A549 (cell line): Measurements from ENCODE around the gene MRPL22. TPM values are rescaled to one million over a fixed set of nuclear protein-coding genes. Genes with fewer than 3 reads are reported as not detected.

Experiments
- ATAC-seq, 2 experiments: fragments of 200-7000 bp in 1 of 2; fragments of >200 bp in 1 of 2; cut with Nextera tagmentation in 1 of 2; cut with Tn5 transposase in 1 of 2; 3 replicates each; pipeline versions ENCODE4 v1.8.0 to v1.9.1; 2018 to 2020; ENCODE audit warnings: mild to moderate bottlenecking in 1 of 2, moderate library complexity in 1 of 2
- CTCF ChIA-PET: fragments of 300-600 bp; sonication (Branson Sonifier 250); formaldehyde crosslinking; extraction: SDS; loops from one replicate; lab custom pipeline; 2021; ENCODE audit warnings: antibody characterized with exemption, inconsistent platforms; lab: Yijun Ruan, JAX
- POLR2A ChIA-PET: fragments of 350-600 bp; formaldehyde crosslinking; extraction: SDS; loops from one replicate; lab custom pipeline; 2021; ENCODE audit warnings: antibody characterized with exemption, inconsistent platforms; lab: Yijun Ruan, JAX
- DNase-seq, 2 experiments: peaks; one replicate each; pipeline versions ENCODE4 v3.0.0 to v3.0.0-alpha.2; 2011 to 2016; ENCODE audit warnings: low read depth in 1 of 2, low spot score in 1 of 2
- FAIRE-seq: peaks from 2 replicates; lab custom pipeline; 2011; peaks lifted over from hg19 to GRCh38; lab: Jason Lieb, UNC
- H3K27ac ChIP-seq, 2 experiments: fragments of >200 bp; sonication (Bioruptor Twin); formaldehyde crosslinking; 3 replicates each; pipeline ENCODE4 v1.5.1; 2016 to 2017
- H3K4me1 ChIP-seq: fragments of >200 bp; sonication (Bioruptor Twin); formaldehyde crosslinking; 3 replicates; pipeline ENCODE4 v1.6.1; 2016
- H3K4me2 ChIP-seq: fragments of >200 bp; sonication (Bioruptor Twin); formaldehyde crosslinking; 3 replicates; pipeline ENCODE4 v1.6.1; 2016
- H3K4me3 ChIP-seq: fragments of >200 bp; sonication (Bioruptor Twin); formaldehyde crosslinking; 3 replicates; pipeline ENCODE4 v1.5.1; 2016
- H3K9me3 ChIP-seq: fragments of >200 bp; sonication (Bioruptor Twin); formaldehyde crosslinking; 3 replicates; pipeline ENCODE4 v1.6.1; 2016
- BCL3 ChIP-seq: fragments of >200 bp; sonication (Bioruptor Twin); formaldehyde crosslinking; IDR thresholded peaks from 3 replicates; pipeline ENCODE4 v1.6.1; 2016
- CBX8 ChIP-seq: fragments of 200-600 bp; sonication (generic); IDR thresholded peaks from 2 replicates; pipeline ENCODE4 v1.6.1; 2016
- CEBPB ChIP-seq, 2 experiments: fragments of >200 bp in 1 of 2; sonication (Bioruptor Twin) in 1 of 2; formaldehyde crosslinking in 1 of 2; IDR thresholded peaks; 2 replicates each; pipeline ENCODE4 v1.6.1; 2012 to 2016
- E2F6 ChIP-seq: IDR thresholded peaks from 2 replicates; pipeline ENCODE4 v1.6.1; 2012; ENCODE audit warnings: low read depth, borderline replicate concordance
- EHF ChIP-seq: fragments of 250-450 bp; sonication (Bioruptor Pico); IDR thresholded peaks from 2 replicates; pipeline ENCODE4 v1.5.0; 2020; ENCODE audit warnings: mild to moderate bottlenecking
- FOSL2 ChIP-seq, 2 experiments: fragments of 450-650 bp in 1 of 2; fragments of >200 bp in 1 of 2; sonication (Bioruptor Twin) in 1 of 2; formaldehyde crosslinking; IDR thresholded peaks; 2 replicates each; pipeline versions ENCODE4 v1.5.0 to v1.6.1; 2016 to 2020; ENCODE audit warnings: mild to moderate bottlenecking in 1 of 2, moderate library complexity in 1 of 2
- FOXS1 ChIP-seq: fragments of 250-450 bp; sonication (Bioruptor Pico); IDR thresholded peaks from 2 replicates; pipeline ENCODE4 v1.5.0; 2020; ENCODE audit warnings: mild to moderate bottlenecking, moderate library complexity
- GATA3 ChIP-seq: IDR thresholded peaks from 2 replicates; pipeline ENCODE4 v1.6.1; 2012; ENCODE audit warnings: borderline replicate concordance
- HEYL ChIP-seq: fragments of 250-450 bp; sonication (Bioruptor Pico); IDR thresholded peaks from 2 replicates; pipeline ENCODE4 v1.8.0; 2021; ENCODE audit warnings: mild to moderate bottlenecking, moderate library complexity
- HOXB13 ChIP-seq: fragments of 250-450 bp; sonication (Bioruptor Pico); IDR thresholded peaks from 2 replicates; pipeline ENCODE4 v1.5.0; 2020; ENCODE audit warnings: low read depth, mild to moderate bottlenecking, moderate library complexity
- JUN ChIP-seq, 2 experiments: fragments of >200 bp; sonication (Bioruptor Twin); formaldehyde crosslinking; IDR thresholded peaks; 2 replicates in 1 of 2; 3 replicates in 1 of 2; pipeline ENCODE4 v1.6.1; 2016 to 2017
- KDM5A ChIP-seq: fragments of 200-600 bp; sonication (generic); IDR thresholded peaks from 2 replicates; pipeline ENCODE4 v1.6.1; 2016; ENCODE audit warnings: antibody characterized with exemption, mild to moderate bottlenecking
- MAX ChIP-seq: IDR thresholded peaks from 2 replicates; pipeline ENCODE4 v1.6.1; 2012
- MAZ ChIP-seq: fragments of 150-350 bp; IDR thresholded peaks from 2 replicates; pipeline ENCODE4 v1.6.1; 2014; ENCODE audit warnings: antibody characterized with exemption, low read depth, low read length, borderline replicate concordance
- MYC ChIP-seq: IDR thresholded peaks from 2 replicates; pipeline ENCODE4 v1.6.1; 2012; ENCODE audit warnings: mild to moderate bottlenecking, inconsistent platforms, low read length, improper control_type of control experiment, borderline replicate concordance
- NFE2L2 ChIP-seq: fragments of 150-350 bp; conservative IDR thresholded peaks from 2 replicates; pipeline ENCODE4 v1.6.1; 2014; ENCODE audit warnings: low read length
- PHF8 ChIP-seq: fragments of 200-600 bp; sonication (generic); IDR thresholded peaks from 2 replicates; pipeline ENCODE4 v1.6.1; 2016; ENCODE audit warnings: low read depth, mild to moderate bottlenecking, antibody characterized with exemption, moderate library complexity, borderline replicate concordance
- POLR2A ChIP-seq: IDR thresholded peaks from 2 replicates; pipeline ENCODE4 v1.6.1; 2012; ENCODE audit warnings: mild to moderate bottlenecking, low read length
- ZC3H11A ChIP-seq: fragments of 450-650 bp; IDR thresholded peaks from 2 replicates; pipeline ENCODE4 v1.6.1; 2014; ENCODE audit warnings: antibody characterized with exemption, mild to moderate bottlenecking
- ZSCAN20 ChIP-seq: fragments of 250-450 bp; sonication (Bioruptor Pico); IDR thresholded peaks from 2 replicates; pipeline ENCODE4 v1.8.0; 2022; ENCODE audit warnings: mild to moderate bottlenecking, moderate library complexity
- WGBS: methylation state at CpG from one replicate; pipeline ENCODE4 v1.1.6; 2017; ENCODE audit errors: missing lambda C conversion rate; 5-methylcytosine and 5-hydroxymethylcytosine counted together
- polyA minus RNA-seq: library from RNA; depleted of rRNA, polyadenylated mRNA; stranded (reverse); fragments of >200 nt; gene quantifications from 2 replicates; pipeline ENCODE4 v1.2.3, GENCODE V29; 2011; rRNA and poly(A)+ RNA removed
- polyA plus RNA-seq, 4 experiments: library from polyadenylated mRNA; depleted of rRNA in 3 of 4; stranded (reverse); fragments of >200 nt; fragmentation: RNase III in 1 of 4; extraction: RNeasy Plus Mini Kit Qiagen cat#74134 plus additional on column Dnase treatment in 1 of 4; gene quantifications; 2 replicates in 3 of 4; 3 replicates in 1 of 4; pipeline ENCODE4 v1.2.3, GENCODE V29; 2011 to 2017
- TF ChIP-seq, protein P1 (sequence below): IDR thresholded peaks from 2 replicates; pipeline ENCODE4 v1.6.1; 2012
- TF ChIP-seq, protein P2 (sequence below): fragments of >200 bp; sonication (Bioruptor Twin); formaldehyde crosslinking; IDR thresholded peaks from 2 replicates; pipeline ENCODE4 v1.6.1; 2016

The MRPL22 gene
- polyA plus RNA-seq (2011; rRNA removed) (67.9 and 91.0 TPM in 2 replicates), polyA plus RNA-seq (2017; fragmentation: RNase III; extraction: RNeasy Plus Mini Kit Qiagen cat#74134 plus additional on column Dnase treatment) (56.3 to 60.2 TPM (median 59.9 TPM) in 3 replicates), polyA minus RNA-seq (28.1 and 35.7 TPM in 2 replicates)
- polyA plus RNA-seq (2012; cell fraction: cytosol; rRNA removed), result 79.1 and 79.7 TPM in 2 replicates
- 23.4 and 40.1 TPM in 2 replicates for polyA plus RNA-seq (2012; cell fraction: nucleus; rRNA removed)

DNA sequence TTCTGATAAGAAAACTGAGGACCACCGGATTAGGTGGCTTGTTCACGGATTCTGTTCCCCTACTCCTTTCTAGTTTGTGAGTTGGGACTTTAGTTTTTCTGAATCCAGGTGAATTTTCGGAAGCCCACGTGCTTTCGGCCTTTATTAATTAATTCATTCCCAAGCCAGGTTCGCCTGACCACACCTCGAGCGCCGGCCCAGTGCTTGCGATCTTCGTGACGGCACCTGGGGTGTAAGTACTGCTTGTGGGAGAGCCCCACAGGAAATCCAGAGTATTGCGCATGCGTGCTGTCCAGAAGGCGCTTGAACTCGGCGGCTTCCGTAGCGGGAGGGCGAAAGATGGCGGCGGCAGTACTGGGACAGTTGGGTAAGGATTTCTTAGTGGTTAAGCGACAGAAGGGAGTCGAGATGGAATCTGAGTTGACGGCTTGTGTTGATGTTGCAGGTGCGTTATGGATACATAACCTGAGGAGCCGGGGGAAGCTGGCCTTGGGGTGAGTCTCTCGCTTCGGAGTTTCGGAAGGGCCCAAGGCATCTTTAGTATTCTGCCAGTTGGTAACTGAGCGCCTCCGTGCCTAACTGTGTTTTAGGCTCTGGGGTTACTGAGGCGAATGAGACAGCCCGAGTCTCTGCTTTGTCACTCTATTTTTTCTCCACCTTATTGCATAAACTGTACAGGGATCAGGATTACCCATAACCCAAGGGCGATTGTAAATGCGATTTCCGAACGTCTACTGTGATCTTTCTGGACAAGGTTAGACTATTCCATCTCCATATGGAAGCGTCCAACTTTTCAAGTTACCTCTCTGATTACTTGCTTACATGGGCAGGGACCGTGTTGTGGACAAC lies at the start of gene MRPL22:
Gene MRPL22 (plus strand): TSS at position 302 of the 849 bp plus-strand sequence. CDS start 38 bp downstream, at position 340.
- FAIRE-seq (no peak), DNase-seq (peak; percentile 96), ATAC-seq (peak; percentile 68 to 70)
- ChIA-PET POLR2A (no interaction called here), CTCF (no interaction called here)
- H3K4me2 ChIP-seq, result peak within 1 kb of the TSS; percentile 74
- peak; percentile 82 for TF ChIP-seq BCL3
- TF ChIP-seq JUN (IDR thresholded peaks at IDR 0.05), result peak; percentile 51 to 77
- TF ChIP-seq KDM5A, result peak; percentile 89
- peak; percentile 86 for TF ChIP-seq MAX
- TF ChIP-seq E2F6, result peak; percentile 73; the same call in 1 of the 2 replicates
- TF ChIP-seq POLR2A, result peak; percentile 82
- TF ChIP-seq, protein P1, sequence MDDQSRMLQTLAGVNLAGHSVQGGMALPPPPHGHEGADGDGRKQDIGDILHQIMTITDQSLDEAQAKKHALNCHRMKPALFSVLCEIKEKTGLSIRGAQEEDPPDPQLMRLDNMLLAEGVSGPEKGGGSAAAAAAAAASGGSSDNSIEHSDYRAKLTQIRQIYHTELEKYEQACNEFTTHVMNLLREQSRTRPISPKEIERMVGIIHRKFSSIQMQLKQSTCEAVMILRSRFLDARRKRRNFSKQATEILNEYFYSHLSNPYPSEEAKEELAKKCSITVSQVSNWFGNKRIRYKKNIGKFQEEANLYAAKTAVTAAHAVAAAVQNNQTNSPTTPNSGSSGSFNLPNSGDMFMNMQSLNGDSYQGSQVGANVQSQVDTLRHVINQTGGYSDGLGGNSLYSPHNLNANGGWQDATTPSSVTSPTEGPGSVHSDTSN, result 0 out of 2 replicates have a peak, but pooled peaks have one; percentile 18
- no peak for TF ChIP-seq HOXB13 (CRISPR knock-in tag)
- no peak for TF ChIP-seq ZSCAN20 (CRISPR knock-in tag)
- peak; percentile 67; the same call in 1 of the 2 replicates for TF ChIP-seq PHF8
- H3K4me1 ChIP-seq, result peaks cover 20% of the 10 kb centered on the region
- peak within 1 kb of the TSS; percentile 76 to 88 for H3K27ac ChIP-seq
- H3K9me3 ChIP-seq, result no peaks in the 10 kb centered on the region
- H3K4me3 ChIP-seq, result peak within 1 kb of the TSS; percentile 72
- WGBS, result 3% methylated on average over 40 of the region's 40 CpGs

GRCh38 chr5:154892369-154892771 lies 48.5 kb upstream of the MRPL22 start:
- no peaks in the 10 kb centered on the region for H3K9me3 ChIP-seq
- no peak overlapping the region for H3K27ac ChIP-seq
- DNase-seq (no peak), FAIRE-seq (no peak), ATAC-seq (no peak)
- no peaks in the 10 kb centered on the region for H3K4me1 ChIP-seq
- H3K4me3 ChIP-seq, result no peak overlapping the region
- CTCF ChIA-PET, result interaction anchor here (0.8 kb wide), 1 partner anchor 10 kb away, joined by 4 read pairs; no protein-coding TSS in a partner anchor
- no peak for TF ChIP-seq CBX8
- TF ChIP-seq MAZ, result no peak
- TF ChIP-seq JUN (IDR thresholded peaks at IDR 0.05), result no peak
- TF ChIP-seq E2F6, result no peak
- no peak for TF ChIP-seq FOSL2 (IDR thresholded peaks at IDR 0.05)
- no peak for TF ChIP-seq FOSL2 (CRISPR knock-in tag; IDR thresholded peaks at IDR 0.05)
- TF ChIP-seq FOXS1 (CRISPR knock-in tag), result no peak
- 83% methylated on average over 12 of the region's 13 CpGs for WGBS
- POLR2A ChIA-PET, result no interaction called here
- no peak overlapping the region for H3K4me2 ChIP-seq

DNA sequence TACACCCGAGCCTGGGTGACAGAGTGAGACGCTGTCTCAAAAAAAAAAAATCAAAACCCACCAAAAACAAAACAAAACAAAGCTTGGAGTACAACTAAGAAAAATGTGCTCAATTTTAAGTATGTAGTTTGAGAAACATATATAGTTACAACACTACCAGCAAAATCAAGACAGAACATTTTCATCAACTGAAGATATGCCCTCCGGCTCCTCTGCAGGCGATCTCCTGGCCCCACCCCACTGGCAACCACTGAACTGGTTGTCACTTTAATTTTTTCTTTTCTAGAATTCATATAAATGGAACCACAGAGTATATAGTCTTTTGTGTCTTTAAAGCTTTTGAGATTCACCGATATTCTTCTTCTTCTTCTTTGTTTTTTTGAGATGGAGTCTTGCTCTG lies 47.5 kb upstream of the MRPL22 start:
- ATAC-seq (no peak), DNase-seq (no peak)
- 76% methylated on average over 5 of the region's 5 CpGs for WGBS
- TF ChIP-seq ZC3H11A (no peak), EHF (CRISPR knock-in tag) (no peak), PHF8 (no peak), NFE2L2 (no peak), GATA3 (no peak), BCL3 (no peak), CEBPB (IDR thresholded peaks at IDR 0.05) (no peak), HEYL (CRISPR knock-in tag) (no peak), MYC (no peak), POLR2A (no peak)
- TF ChIP-seq, protein P2, sequence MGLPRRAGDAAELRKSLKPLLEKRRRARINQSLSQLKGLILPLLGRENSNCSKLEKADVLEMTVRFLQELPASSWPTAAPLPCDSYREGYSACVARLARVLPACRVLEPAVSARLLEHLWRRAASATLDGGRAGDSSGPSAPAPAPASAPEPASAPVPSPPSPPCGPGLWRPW, result no peak
- TF ChIP-seq, all 56 proteins: peak for 0
- H3K4me1 ChIP-seq, result no peaks in the 10 kb centered on the region
- H3K27ac ChIP-seq, result no peak overlapping the region
- no peak overlapping the region for H3K4me2 ChIP-seq
- ChIA-PET CTCF (interaction anchor here (0.9 kb wide), 1 partner anchor 11 kb away, joined by 4 read pairs; no protein-coding TSS in a partner anchor), POLR2A (no interaction called here)
- H3K4me3 ChIP-seq, result no peak overlapping the region
- no peaks in the 10 kb centered on the region for H3K9me3 ChIP-seq
- no peak for FAIRE-seq
